Endometrial microvascular endothelial cells (primary cell): ENCODE data around the gene USP48. TPM values are rescaled to one million over a fixed set of nuclear protein-coding genes. Genes with fewer than 3 reads are reported as not detected.
"Not testable (repeated sequence)": the region's sequence is repeated elsewhere in the genome, so short reads cannot be mapped to it uniquely, and the experiment has no call there.

ENCODE experiments used
- in situ Hi-C: cut with HindIII; loops from 2 replicates; pipeline ENCODE4 v1.10.0; 2017; ENCODE audit warnings: low sequenced_read_pairs, low pct_unique_long_range_greater_than_20kb; ENCODE audit errors: inconsistent ontology term
- total RNA-seq: library from RNA; depleted of rRNA; stranded (reverse); fragments of >200 nt; gene quantifications from one replicate; pipeline ENCODE4 v1.2.3, GENCODE V29; 2015; ENCODE audit errors: inconsistent ontology term

Gene USP48
- total RNA-seq, 1 donor from 2014 or later: 50.8 TPM

DNA sequence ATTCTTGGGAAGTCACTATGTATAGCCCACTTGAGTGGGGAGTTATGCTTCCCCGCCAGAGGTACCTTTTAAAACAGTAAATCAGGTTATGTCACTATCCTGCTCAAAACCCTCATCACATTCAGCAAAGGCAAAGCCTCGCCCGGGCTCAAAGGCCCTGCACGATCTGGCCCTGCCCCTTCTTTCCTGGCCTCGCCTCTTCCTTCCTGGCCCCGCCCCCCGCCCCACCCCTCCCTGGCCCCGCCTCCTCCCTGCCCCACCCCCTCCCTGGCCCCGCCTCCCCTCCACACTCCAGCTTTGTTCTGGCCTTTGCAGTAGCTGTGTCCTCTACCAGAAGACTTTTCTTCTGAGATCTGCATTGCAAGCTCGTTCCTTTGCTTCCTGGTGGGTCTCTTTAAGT lies 35.7 kb upstream of the USP48 start:
- in situ Hi-C loops: no loop called here

DNA sequence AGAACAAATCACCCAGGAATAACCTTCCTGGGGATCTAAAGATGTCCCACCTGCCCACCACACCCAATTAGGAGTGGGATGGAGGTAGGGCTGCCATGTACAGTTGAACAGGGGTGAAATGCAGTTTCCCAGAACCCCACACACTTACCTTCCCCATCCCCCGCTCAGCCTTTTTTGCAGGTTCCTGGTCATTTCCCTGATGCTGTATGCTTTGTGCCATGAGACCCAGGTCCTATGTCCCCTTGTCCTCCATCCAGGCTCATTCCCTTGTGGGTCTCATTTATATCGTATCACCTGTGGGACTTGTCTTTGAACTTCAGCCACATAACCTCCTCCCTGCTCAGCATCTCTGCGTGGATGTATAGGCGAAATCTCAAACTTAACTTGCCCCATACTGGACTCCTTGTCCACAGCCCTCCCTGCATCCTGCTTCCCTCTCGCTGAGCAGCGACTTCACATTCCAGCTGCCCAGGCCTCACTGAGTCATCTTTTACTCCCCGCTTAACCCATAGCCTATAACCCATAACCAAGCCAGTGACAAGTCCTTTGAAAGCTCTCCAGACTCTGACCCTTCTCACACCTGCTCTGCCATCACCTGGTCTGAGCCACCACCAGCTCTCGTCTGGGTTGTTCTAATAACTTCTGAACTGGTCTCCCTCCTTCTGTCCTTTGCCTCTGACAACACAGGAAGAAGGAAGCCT lies 33.8 kb upstream of the USP48 start:
- in situ Hi-C loops: no loop called here

DNA sequence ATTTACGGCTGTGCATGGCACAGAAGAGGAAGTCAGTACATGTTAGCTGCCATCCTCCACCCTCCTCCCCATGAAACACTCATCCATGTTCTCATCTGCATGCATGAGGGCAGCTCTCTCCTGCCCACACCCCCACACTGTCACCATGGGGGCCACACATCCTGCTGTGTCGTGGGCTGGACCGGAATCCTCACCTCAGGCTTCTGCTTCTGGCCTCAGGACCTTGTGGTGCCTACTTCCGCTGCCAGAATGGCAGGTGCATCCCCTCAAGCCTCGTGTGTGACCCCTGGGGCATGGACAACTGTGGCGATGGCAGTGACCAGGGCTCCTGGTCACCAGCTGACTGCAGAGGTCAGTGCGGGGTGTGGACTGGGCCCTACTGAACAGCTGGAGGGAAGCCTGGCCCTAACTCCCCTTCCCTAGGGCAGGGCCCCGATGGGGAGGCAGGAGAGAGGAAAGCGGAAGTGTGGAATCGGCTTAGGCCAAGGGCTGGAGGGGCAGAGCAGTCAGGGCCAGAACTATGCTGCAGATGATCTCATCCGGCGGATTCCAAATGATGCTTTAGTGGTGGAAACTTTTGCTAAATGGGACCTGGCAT lies 32.9 kb upstream of the USP48 start:
- in situ Hi-C loops: no loop called here

DNA sequence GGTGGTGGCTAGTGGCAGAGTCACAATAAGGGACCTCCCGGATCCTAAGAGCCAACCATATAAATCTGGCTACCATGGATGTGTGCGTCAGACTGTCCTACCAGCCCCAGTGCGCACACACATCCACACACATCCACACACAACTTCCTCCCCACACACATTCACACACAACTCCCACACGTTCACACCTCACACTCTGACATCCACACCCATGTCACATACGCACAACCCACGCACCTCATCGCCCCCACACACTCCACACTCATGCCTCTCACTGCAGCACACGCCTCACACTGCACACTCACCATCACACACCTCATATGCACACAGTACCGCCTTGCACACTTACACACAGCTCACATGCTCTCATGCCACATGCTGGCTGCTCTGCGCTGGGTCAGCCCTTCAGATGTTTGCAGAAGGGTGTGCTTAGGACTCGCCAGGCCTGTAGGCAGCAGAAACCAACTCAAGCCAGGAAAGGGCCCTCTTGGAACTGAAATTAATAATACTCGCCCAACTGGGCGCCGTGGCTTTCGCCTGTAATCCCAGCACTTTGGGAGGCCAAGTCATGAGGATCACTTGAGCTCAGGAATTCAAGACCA lies 32.1 kb upstream of the USP48 start:
- in situ Hi-C loops: no loop called here

DNA sequence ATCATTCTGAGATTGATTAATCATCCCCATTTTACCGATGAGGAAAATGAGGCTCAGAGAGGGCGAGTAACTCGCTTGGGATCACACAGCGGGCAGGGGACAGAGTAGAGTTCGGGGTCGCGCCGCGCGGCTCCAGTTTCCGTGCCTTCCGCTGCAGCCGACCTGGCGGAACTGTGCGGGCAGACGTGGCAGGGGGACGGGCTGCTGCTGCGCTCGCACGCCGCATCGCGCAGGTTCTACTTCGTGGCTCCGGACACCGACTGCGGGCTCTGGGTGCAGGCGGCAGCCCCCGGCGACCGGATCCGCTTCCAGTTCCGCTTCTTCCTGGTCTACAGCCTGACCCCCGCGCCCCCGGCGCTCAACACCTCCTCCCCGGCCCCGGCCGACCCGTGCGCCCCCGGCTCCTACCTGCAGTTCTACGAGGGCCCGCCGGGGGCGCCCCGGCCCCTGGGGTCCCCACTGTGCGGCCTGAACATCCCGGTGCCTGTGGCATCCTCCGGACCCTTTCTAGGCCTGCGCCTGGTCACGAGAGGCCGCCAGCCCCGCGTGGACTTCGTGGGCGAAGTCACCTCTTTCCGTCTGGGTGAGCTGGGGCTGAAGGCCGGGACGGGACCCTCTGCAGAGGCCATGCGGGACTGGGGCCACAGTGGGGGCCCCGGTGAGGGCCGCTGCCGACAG lies 31.4 kb upstream of the USP48 start:
- in situ Hi-C loops: no loop called here

DNA sequence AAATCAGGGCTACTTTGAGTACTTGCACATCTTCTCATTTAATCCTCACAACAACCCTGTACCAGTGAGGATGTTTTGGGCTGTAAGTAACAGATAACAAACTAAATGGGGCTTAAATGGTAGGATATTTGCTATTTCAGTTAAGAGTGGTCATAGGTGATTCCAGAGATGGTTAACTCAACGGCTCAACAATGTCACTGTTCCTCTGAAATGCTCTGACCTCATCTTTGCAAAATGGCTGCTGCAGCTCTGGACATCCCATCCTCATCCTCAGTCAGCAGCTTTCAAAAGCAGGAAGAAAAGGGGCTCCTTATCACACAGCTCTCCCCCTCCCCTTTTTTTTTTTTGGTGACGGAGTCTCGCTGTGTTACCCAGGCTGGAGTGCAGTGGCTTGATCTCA lies 30.6 kb upstream of the USP48 start:
- in situ Hi-C loops: no loop called here

DNA sequence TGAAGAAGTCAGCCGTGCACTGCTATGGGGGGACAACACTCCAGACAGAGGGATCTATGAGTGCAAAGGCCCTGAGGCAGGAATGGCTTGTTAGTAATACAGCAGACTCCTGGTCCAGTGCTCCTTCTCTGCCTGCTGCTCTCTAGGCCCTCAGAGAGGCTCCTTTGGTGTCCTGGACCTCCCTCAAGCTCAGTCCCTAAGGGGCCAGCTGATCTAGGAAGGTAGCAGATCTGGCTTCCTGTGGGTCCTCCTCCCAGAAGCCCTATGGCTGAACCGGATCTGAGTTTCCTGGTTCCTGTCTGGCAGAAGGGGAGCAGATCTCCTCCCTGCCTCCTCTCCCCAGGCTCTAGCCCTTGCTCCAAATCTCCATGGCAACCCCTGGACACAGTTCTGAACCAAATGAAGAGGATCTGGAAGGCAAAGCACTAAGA lies 28.9 kb upstream of the USP48 start, which contains the start of gene LDLRAD2:
Gene LDLRAD2 (plus strand): TSS at position 391 of the 431 bp plus-strand sequence. CDS start 187 bp downstream, outside the sequence.
- in situ Hi-C loops: no loop called here

DNA sequence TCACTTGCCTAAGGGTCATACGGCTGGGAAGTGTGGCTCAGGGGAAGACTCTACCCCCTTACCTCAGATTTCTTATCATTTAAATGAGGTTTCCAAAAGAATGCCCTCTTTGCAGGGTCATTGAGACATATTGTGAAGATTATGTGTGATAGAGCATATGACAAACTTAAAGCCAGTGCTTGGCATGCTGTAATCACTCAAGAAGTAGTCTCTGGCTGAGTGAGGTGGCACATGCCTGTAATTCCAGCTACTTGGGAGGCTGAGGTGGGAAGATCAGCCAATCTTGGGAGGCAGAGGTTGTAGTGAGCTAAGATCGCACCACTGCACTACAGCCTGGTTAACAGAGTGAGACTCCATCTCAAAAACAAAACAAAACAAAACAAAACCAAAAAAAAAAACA lies 21.6 kb upstream of the USP48 start:
- in situ Hi-C loops: no loop called here

DNA sequence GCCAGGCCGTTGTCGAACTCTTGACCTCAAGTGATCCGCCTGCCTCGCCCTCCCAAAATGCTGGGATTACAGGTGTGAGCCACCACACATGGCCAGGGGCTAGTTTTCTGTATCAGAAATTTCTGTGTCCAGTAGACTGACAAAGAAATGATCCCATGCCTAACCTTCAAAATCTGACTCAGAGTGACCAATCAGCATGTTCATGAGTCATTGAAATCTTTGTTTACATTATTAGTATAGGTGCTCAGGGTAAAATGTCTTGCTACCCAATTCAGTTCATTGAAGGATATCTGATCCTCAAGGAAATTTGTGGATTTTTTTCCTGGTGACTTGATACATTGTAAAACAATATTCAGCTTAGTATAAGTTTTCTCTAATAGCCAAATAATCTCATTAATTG lies 18.2 kb upstream of the USP48 start:
- in situ Hi-C loops: no loop called here

DNA sequence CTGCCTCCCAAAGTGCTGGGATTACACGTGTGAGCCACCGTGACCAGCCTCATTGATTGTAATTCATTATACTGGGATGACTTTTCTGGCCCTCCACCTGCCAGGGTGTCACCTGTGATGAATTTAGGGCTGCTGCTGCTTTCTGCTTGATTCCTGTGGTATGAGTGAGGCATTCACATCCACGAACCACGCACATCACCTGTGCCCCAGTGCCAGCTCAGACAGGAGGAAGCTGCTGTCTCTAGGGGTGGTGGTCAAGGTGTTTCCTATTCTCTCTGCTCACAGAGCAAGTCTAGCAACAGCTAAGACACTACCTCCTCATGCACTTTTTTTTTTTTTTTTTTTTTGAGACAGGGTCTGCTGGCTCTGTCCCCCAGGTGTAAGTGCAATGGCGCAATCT lies 16.8 kb upstream of the USP48 start:
- in situ Hi-C loops: no loop called here

DNA sequence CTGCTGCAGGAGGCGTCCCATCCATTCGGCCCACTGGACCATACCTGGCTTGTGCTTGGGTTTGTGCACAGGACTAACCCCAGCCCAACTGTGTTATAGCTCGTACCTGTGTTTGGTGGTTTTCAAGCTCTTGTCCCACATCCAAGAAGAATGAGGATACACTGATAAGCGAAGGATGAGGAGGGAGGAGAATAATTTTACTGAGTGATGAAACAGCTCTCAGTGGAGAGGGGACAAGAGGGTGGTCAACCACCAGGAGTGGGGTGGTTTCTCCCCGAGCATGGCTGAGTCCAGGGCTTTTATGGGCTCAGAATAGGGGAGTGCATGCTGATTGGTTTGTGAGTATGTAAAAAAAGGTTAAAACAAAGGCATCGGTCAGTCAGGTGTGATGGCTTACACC lies 12.1 kb upstream of the USP48 start:
- in situ Hi-C loops: no loop called here

DNA sequence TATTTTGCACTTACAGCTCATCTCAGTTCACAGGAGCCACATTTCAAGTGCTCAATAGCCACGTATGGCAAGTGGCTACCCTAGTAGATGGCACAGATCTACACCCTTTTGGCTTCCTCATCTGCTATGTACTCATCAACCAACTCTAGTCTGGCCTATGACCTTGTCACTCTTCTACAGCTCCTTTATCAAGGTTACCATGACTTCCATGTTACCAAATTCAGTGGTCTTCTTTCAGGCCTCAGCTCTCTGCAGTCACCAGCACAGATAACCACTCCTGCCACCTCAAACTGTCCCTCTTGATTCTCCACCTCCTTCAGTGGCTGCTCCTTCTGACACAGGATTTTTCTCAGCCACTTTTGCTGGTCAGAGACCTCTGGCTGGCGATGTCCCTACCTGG lies 11.7 kb upstream of the USP48 start:
- in situ Hi-C loops: no loop called here

DNA sequence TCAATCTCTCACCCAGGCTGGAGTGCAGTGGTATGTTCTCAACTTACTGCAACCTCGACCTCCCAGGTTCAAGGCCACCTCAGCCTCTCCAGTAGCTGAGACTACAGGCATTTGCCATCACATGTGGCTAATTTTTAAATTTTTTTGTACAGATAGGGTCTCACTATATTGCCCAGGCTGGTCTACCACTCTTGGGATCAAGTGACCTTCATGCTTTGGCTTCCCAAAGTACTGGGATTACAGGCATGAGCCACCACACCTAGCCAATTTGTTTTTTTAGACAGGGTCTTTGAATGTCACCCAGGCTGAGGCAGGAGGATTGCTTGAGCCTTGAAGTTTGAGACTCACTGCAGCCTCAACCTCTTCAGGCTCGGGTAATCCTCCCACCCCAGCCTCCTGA lies 10.2 kb upstream of the USP48 start:
- in situ Hi-C loops: no loop called here

DNA sequence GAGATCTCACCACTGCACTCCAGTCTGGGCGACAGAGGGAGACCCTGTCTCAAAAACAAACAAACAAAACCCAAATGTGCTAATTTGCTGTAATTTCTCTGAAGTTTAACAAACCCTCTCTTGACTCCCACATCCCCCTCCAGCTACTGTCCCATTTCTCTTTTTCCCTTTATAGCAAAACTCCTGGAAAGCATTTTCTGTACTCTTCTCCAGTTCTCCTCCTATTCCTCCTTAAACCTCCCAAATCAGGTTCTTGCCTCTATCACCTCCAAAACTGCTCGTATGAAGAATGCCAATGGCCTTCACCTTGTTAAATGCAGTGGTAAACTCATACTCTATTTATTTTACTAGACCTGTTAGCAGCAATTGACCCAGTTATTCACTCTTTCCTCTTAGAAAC lies 3.7 kb upstream of the USP48 start:
- in situ Hi-C loops: no loop called here

DNA sequence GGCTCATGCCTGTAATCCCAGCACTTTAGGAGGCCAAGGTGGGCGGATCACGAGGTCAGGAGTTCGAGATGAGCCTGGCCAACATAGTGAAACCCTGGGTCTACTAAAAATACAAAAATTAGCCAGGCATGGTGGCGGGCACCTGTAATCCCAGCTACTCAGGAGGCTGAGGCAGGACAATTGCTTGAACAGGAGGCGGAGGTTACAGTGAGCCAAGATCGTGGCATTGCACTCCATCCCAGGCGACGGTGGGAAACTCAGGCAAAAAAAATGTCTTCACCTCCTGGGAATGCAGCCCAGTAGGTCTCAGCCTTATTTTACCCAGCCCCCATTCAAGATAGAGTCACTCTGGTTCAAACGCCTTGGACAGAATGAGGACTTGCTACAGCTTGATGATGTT lies 2.8 kb upstream of the USP48 start:
- in situ Hi-C loops: not testable (repeated sequence)

DNA sequence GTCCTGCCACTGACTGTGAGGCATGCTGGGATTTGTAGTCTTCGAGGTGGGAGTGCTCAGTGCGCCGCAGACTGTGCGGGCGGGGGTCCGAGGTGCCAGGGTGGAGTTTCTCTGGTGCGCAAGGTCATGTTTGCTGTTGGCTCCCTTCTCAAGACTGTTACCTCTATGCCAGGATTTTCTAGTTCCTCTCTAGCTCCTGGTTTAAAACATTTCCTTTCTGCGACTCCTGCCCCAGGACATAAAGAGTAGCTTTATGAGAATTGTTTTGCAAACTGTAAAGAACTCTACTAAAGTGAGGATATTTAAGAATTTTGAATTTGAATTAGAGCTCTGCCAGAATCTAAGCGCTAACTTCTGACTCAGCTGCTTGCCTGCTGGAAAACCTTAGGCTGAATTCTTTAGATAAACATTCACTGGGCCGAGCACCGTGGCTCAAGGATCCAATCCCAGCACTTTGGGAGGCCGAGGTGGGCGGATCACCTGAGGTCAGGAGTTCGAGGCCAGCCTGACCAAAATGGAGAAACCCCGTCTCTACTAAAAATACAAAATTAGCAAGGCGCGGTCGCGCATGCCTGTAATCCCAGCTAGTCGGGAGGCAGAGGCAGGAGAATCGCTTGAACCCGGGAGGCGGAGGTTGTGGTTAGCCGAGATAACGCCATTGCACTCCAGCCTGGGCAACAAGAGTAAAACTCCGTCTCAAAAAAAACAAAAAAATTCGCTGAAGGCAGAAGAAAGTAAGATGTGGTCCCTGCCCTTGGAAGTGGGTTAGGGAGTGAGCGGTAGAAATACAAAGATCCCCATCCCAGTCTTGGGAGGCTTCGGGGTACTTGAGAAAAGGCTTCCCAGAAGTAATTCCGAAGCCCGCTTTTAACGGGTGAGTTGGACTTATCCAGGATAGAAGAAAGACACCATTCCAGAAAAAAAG lies 992 bp upstream of the USP48 start:
- in situ Hi-C loops: no loop called here

DNA sequence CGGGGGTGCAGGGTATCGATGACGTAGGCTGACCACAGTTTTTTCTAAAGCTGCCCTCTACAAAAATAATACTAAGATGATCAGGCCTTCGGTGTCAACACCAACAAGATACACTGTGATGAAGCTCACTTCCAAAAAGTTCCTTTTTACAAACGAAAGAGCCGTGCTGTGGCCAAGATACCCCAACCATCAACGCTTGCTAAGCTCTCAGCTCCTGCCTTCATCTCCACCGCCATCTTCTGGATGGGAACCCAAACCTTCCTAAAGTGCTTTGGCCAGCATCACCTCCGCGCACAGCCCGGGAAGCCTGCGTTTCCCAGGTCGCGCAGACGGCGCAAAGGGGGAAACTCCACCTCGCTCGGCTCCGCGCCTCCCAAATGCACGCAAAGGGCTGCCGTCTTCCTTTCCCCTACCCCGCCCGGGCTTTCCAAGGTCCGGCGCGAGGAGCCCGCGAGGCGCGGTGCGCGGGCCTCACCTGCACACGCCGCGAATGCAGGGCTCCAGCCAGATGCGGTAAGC lies 541 bp downstream of the USP48 start:
- in situ Hi-C loops: no loop called here

DNA sequence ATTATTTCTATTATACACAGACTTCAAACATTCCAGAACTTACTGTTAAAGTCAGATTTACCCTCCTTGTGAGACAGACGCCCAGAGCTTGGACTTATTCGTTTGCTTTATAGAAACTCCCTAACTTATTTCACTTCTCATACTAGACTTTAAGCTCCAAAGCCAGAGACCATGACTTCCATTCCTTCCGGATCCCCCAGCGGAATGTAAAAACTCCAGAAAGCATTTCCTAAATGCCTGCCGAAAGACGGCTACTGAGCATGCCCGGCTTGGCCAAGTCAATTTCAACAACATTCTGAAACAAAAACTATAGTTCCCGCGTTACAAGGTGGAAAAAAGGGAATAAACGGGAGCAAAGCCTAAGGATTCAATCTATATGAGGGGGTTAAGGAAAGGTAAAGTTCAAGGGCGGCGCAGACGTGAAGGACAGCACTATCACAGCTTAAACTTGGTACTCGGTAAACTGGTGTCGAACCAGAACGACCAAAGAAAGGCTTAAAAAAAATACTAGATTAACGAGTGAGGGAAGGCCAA lies 1.1 kb downstream of the USP48 start:
- in situ Hi-C loops: no loop called here
